CD4-positive, alpha-beta T cell treated with Interleukin-10 for 1 hour (primary cell): Measurements from ENCODE around the gene CHPF.

Experiments
- DNase-seq: peaks from one replicate; pipeline ENCODE4 v3.0.0-alpha.2; 2020

The CHPF gene

GRCh38 chr2:219567791-219568361 lies 24.3 kb upstream of the CHPF start:
- DNase-seq, result no peak

- DNase-seq, result no peak
These were observed 23.5 kb upstream of the CHPF start for GRCh38 chr2:219567131-219567530.

GRCh38 chr2:219566640-219567039 lies 23.0 kb upstream of the CHPF start:
- DNase-seq, result no peak

- no peak for DNase-seq
These were observed 21.8 kb upstream of the CHPF start for GRCh38 chr2:219565130-219566080.

- DNase-seq, result no peak
These were observed 19.8 kb upstream of the CHPF start for GRCh38 chr2:219563271-219563928.

GRCh38 chr2:219562049-219563020 lies 18.7 kb upstream of the CHPF start:
- no peak for DNase-seq

GRCh38 chr2:219561179-219562048 lies 17.8 kb upstream of the CHPF start:
- no peak for DNase-seq

- DNase-seq, result no peak
These were observed 17.2 kb upstream of the CHPF start for GRCh38 chr2:219560893-219561178.

- peak; percentile 32 for DNase-seq
These were observed 16.7 kb upstream of the CHPF start for GRCh38 chr2:219560037-219560892.

- DNase-seq, result no peak
These were observed 15.7 kb upstream of the CHPF start for GRCh38 chr2:219559156-219559915.

GRCh38 chr2:219557791-219558785 lies 14.5 kb upstream of the CHPF start:
- no peak for DNase-seq

GRCh38 chr2:219557320-219557719 lies 13.7 kb upstream of the CHPF start:
- DNase-seq, result no peak

- DNase-seq, result no peak
These were observed 12.8 kb upstream of the CHPF start for GRCh38 chr2:219556413-219556812.

GRCh38 chr2:219555956-219556355 lies 12.3 kb upstream of the CHPF start:
- no peak for DNase-seq

- DNase-seq, result no peak
These were observed 10.7 kb upstream of the CHPF start for GRCh38 chr2:219554350-219554749.

- DNase-seq, result no peak
These were observed 9.9 kb upstream of the CHPF start for GRCh38 chr2:219553463-219553963.

- no peak for DNase-seq
These were observed 9.5 kb upstream of the CHPF start for GRCh38 chr2:219553168-219553417.

- DNase-seq, result peak; percentile 79
These were observed 9.0 kb upstream of the CHPF start for GRCh38 chr2:219552382-219553167.
